CD14-positive monocyte (primary cell): ENCODE results near the gene NDST1. TPM values are rescaled to one million over a fixed set of nuclear protein-coding genes. Genes with fewer than 3 reads are reported as not detected.
A peak's percentile ranks its signal among the peaks of the same experiment; 100 is the strongest.

Experiments
- DNase-seq, 3 donors: peaks; one replicate each; pipeline ENCODE4 v3.0.0-alpha.2; 2011 to 2022
- H2AFZ ChIP-seq: 2 replicates; pipeline ENCODE4 v1.6.0; 2012; ENCODE audit warnings: mild to moderate bottlenecking, low read depth, low read length, inconsistent platforms; ENCODE audit not compliant: insufficient read depth, poor library complexity, severe bottlenecking
- H3K27ac ChIP-seq, 2 donors: 1 replicate in 1 of 2; 2 replicates in 1 of 2; pipeline ENCODE4 v1.5.1; 2012 to 2013; ENCODE audit warnings: low read length in 2 of 2, control low read depth in 1 of 2, inconsistent platforms in 1 of 2, low read depth in 1 of 2, mild to moderate bottlenecking in 1 of 2
- H3K27me3 ChIP-seq, 2 donors: one replicate each; pipeline versions ENCODE4 v1.6.0 to v1.6.1; 2011 to 2013; ENCODE audit warnings: low read length in 2 of 2; ENCODE audit not compliant: control insufficient read depth in 2 of 2, insufficient read depth in 2 of 2
- H3K36me3 ChIP-seq, 2 donors: replicated peaks in 1 of 2; 1 replicate in 1 of 2; 2 replicates in 1 of 2; pipeline versions ENCODE4 v1.5.1 to v1.6.1; 2012 to 2013; ENCODE audit warnings: low read length in 2 of 2, control low read depth in 1 of 2, inconsistent platforms in 1 of 2, mild to moderate bottlenecking in 1 of 2; ENCODE audit not compliant: insufficient read depth in 2 of 2, control insufficient read depth in 1 of 2
- H3K4me1 ChIP-seq, 2 donors: 1 replicate in 1 of 2; 2 replicates in 1 of 2; pipeline versions ENCODE4 v1.5.1 to v1.6.1; 2012 to 2013; ENCODE audit warnings: low read length in 2 of 2, control low read depth in 1 of 2, inconsistent platforms in 1 of 2, mild to moderate bottlenecking in 1 of 2, moderate library complexity in 1 of 2; ENCODE audit not compliant: insufficient read depth in 2 of 2, control insufficient read depth in 1 of 2
- H3K4me2 ChIP-seq: replicated peaks from 2 replicates; pipeline ENCODE3; 2012; ENCODE audit warnings: low read length, moderate library complexity, mild to moderate bottlenecking; ENCODE audit not compliant: poor library complexity, severe bottlenecking; ENCODE audit errors: extremely low read depth
- H3K4me3 ChIP-seq, 3 experiments: fragments of 200-600 bp in 1 of 3; sonication (generic) in 1 of 3; replicated peaks in 1 of 3; 1 replicate in 2 of 3; 2 replicates in 1 of 3; pipeline ENCODE4 v1.5.1; 2011 to 2013; ENCODE audit warnings: low read length in 3 of 3, mild to moderate bottlenecking in 3 of 3, control low read depth in 2 of 3, low read depth in 2 of 3, inconsistent platforms in 1 of 3, moderate library complexity in 1 of 3
- H3K79me2 ChIP-seq: 2 replicates; pipeline ENCODE4 v1.6.0; 2012; ENCODE audit warnings: mild to moderate bottlenecking, control low read depth, inconsistent platforms, low read length, moderate library complexity; ENCODE audit not compliant: insufficient read depth
- H3K9ac ChIP-seq: 2 replicates; pipeline ENCODE4 v1.6.0; 2017; ENCODE audit warnings: low read length, mild to moderate bottlenecking; ENCODE audit not compliant: insufficient read depth, poor library complexity, severe bottlenecking
- H3K9me3 ChIP-seq, 2 donors: replicated peaks in 1 of 2; 1 replicate in 1 of 2; 2 replicates in 1 of 2; pipeline versions ENCODE4 v1.5.1 to v1.6.1; 2012 to 2013; ENCODE audit warnings: low read length in 2 of 2, control low read depth in 1 of 2; ENCODE audit not compliant: control insufficient read depth in 1 of 2, insufficient read depth in 1 of 2
- H4K20me1 ChIP-seq: 2 replicates; pipeline ENCODE4 v1.6.0; 2012; ENCODE audit warnings: mild to moderate bottlenecking, low read length, control low read depth, moderate library complexity; ENCODE audit not compliant: insufficient read depth
- H3K27ac Mint-ChIP-seq, 7 donors: one replicate each; pipeline ENCODE4 v1.8.0; 2020; ENCODE audit warnings: mild to moderate bottlenecking in 7 of 7, mixed read lengths in 7 of 7, moderate library complexity in 6 of 7, inconsistent platforms in 2 of 7
- H3K27me3 Mint-ChIP-seq, 3 donors: one replicate each; pipeline ENCODE4 v1.8.0; 2021 to 2022; ENCODE audit warnings: low read depth in 3 of 3, mild to moderate bottlenecking in 3 of 3, mixed read lengths in 3 of 3, moderate library complexity in 3 of 3, inconsistent platforms in 1 of 3
- H3K36me3 Mint-ChIP-seq, 2 donors: one replicate each; pipeline ENCODE4 v1.8.0; 2020; ENCODE audit warnings: mixed read lengths in 2 of 2, inconsistent platforms in 1 of 2, mild to moderate bottlenecking in 1 of 2
- H3K4me1 Mint-ChIP-seq: one replicate; pipeline ENCODE4 v1.8.0; 2020; ENCODE audit warnings: mild to moderate bottlenecking, mixed read lengths
- H3K4me3 Mint-ChIP-seq, 2 donors: one replicate each; pipeline ENCODE4 v1.8.0; 2020; ENCODE audit warnings: mild to moderate bottlenecking in 2 of 2, mixed read lengths in 2 of 2, moderate library complexity in 1 of 2
- H3K9me3 Mint-ChIP-seq, 7 donors: one replicate each; pipeline ENCODE4 v1.8.0; 2020 to 2022; ENCODE audit warnings: mixed read lengths in 7 of 7, mild to moderate bottlenecking in 6 of 7, moderate library complexity in 6 of 7, inconsistent platforms in 2 of 7
- CTCF ChIP-seq: fragments of 200-600 bp; IDR thresholded peaks from one replicate; pipeline ENCODE4 v1.8.0; 2022; ENCODE audit warnings: antibody characterized with exemption, mild to moderate bottlenecking
- WGBS: methylation state at CpG from one replicate; pipeline ENCODE4 v1.1.5; 2013; ENCODE audit warnings: missing lambda C conversion rate; ENCODE audit not compliant: insufficient coverage; 5-methylcytosine and 5-hydroxymethylcytosine counted together
- intact Hi-C, 2 donors: fragments of 100-400 bp; cut with micrococcal nuclease; formaldehyde crosslinking; loops; one replicate each; pipeline versions ENCODE4 v1.15.0 to v1.15.1; 2023
- polyA plus RNA-seq, 3 donors: library from polyadenylated mRNA; depleted of rRNA in 1 of 3; unstranded in 2 of 3; stranded (reverse) in 1 of 3; fragments of 300-500 nt in 2 of 3; fragments of >200 nt in 1 of 3; fragmentation: Illumina TruSeq in 2 of 3; gene quantifications; 1 replicate in 2 of 3; 2 replicates in 1 of 3; pipeline ENCODE4 v1.2.3, GENCODE V29; 2012 to 2021

Gene NDST1
- polyA plus RNA-seq, 3 donors: 7.0 to 18.9 (median 7.5) TPM

- no peaks in the 10 kb centered on the region for H3K36me3 ChIP-seq
- TF ChIP-seq CTCF: no peak
- no peaks in the 10 kb centered on the region for H3K4me1 Mint-ChIP-seq
- no peak overlapping the region for H3K4me3 Mint-ChIP-seq
- no peaks in the 10 kb centered on the region for H3K79me2 ChIP-seq
- no peak overlapping the region for H3K27ac ChIP-seq
- no peaks in the 10 kb centered on the region for H3K9me3 ChIP-seq
- H3K4me1 ChIP-seq: no peaks in the 10 kb centered on the region
- 94% methylated on average over 3 of the region's 6 CpGs for WGBS
- H3K4me3 ChIP-seq: no peak overlapping the region
- H4K20me1 ChIP-seq: no peaks in the 10 kb centered on the region
- H3K36me3 Mint-ChIP-seq: no peaks in the 10 kb centered on the region
- no peak overlapping the region for H3K4me2 ChIP-seq
- no peak overlapping the region for H2AFZ ChIP-seq
- intact Hi-C loops: no loop called here
- peaks cover 0 to 4% (median 1%) of the 10 kb centered on the region in 3 donors for H3K27me3 Mint-ChIP-seq
- H3K9me3 Mint-ChIP-seq: no peaks in the 10 kb centered on the region
- H3K9ac ChIP-seq: no peak overlapping the region
- H3K27ac Mint-ChIP-seq: peak overlapping the region in 1 of 7 donors; percentile 47
- no peak for DNase-seq
- H3K27me3 ChIP-seq: no peaks in the 10 kb centered on the region
Observed at GRCh38 chr5:150604894-150605440, 97.0 kb downstream of the NDST1 start.

GRCh38 chr5:150605546-150605945, 97.6 kb downstream of the NDST1 start:
- Mint-ChIP-seq H3K4me3 (no peak overlapping the region), H3K36me3 (no peaks in the 10 kb centered on the region), H3K27ac (no peak overlapping the region), H3K9me3 (no peaks in the 10 kb centered on the region), H3K27me3 (peaks cover 0 to 5% (median 1%) of the 10 kb centered on the region in 3 donors), H3K4me1 (no peaks in the 10 kb centered on the region)
- H3K79me2 ChIP-seq: no peaks in the 10 kb centered on the region
- 86% methylated on average over 4 of the region's 6 CpGs for WGBS
- TF ChIP-seq CTCF: no peak
- H3K9me3 ChIP-seq: no peaks in the 10 kb centered on the region
- intact Hi-C loops: no loop called here
- no peaks in the 10 kb centered on the region for H3K36me3 ChIP-seq
- no peak for DNase-seq
- H3K27me3 ChIP-seq: no peaks in the 10 kb centered on the region
- H3K4me1 ChIP-seq: no peaks in the 10 kb centered on the region
- no peak overlapping the region for H3K9ac ChIP-seq
- no peak overlapping the region for H2AFZ ChIP-seq
- H3K27ac ChIP-seq: no peak overlapping the region
- H4K20me1 ChIP-seq: no peaks in the 10 kb centered on the region
- H3K4me2 ChIP-seq: no peak overlapping the region
- H3K4me3 ChIP-seq: no peak overlapping the region
